Lower leg skin (tissue), 4 donors: Measurements from ENCODE around the gene GPBP1. TPM values are rescaled to one million over a fixed set of nuclear protein-coding genes. Genes with fewer than 3 reads are reported as not detected.
"Not testable (repeated sequence)": the region's sequence is repeated elsewhere in the genome, so short reads cannot be mapped to it uniquely, and the experiment has no call there.

Experiments
- DNase-seq, 2 donors: peaks; one replicate each; pipeline ENCODE4 v3.0.0-alpha.2; 2019; ENCODE audit warnings: low spot score in 2 of 2
- H3K4me3 ChIP-seq: fragments of 200-600 bp; sonication (generic); 2 replicates; pipeline ENCODE4 v1.5.1; 2017; ENCODE audit warnings: mild to moderate bottlenecking, low read depth; ENCODE audit not compliant: poor library complexity, severe bottlenecking
- POLR2A ChIP-seq, 2 donors: fragments of 450-650 bp; IDR thresholded peaks; one replicate each; pipeline ENCODE4 v1.6.1; 2016 to 2017; ENCODE audit warnings: antibody characterized with exemption in 2 of 2, mild to moderate bottlenecking in 1 of 2, moderate library complexity in 1 of 2
- WGBS, 2 donors: methylation state at CpG; one replicate each; pipeline ENCODE4 v1.1.5; 2018; 5-methylcytosine and 5-hydroxymethylcytosine counted together
- intact Hi-C: fragments of 100-400 bp; cut with DNase I; formaldehyde crosslinking; loops from one replicate; pipeline ENCODE4 v1.15.0; 2023; ENCODE audit warnings: low total_unique reads
- total RNA-seq, 4 donors: library from RNA; depleted of rRNA; stranded (reverse); fragments of >200 nt; gene quantifications; one replicate each; pipeline ENCODE4 v1.1.0, GENCODE V29; 2016
- TF ChIP-seq, protein P1 (sequence below), 3 donors: fragments of 450-650 bp; IDR thresholded peaks; one replicate each; pipeline ENCODE4 v1.5.1; 2016; ENCODE audit warnings: antibody characterized with exemption in 3 of 3, mild to moderate bottlenecking in 3 of 3, moderate library complexity in 2 of 3

The GPBP1 gene
- total RNA-seq, 4 donors from 2014 or later, result 40.1 to 58.6 (median 52.7) TPM

DNA sequence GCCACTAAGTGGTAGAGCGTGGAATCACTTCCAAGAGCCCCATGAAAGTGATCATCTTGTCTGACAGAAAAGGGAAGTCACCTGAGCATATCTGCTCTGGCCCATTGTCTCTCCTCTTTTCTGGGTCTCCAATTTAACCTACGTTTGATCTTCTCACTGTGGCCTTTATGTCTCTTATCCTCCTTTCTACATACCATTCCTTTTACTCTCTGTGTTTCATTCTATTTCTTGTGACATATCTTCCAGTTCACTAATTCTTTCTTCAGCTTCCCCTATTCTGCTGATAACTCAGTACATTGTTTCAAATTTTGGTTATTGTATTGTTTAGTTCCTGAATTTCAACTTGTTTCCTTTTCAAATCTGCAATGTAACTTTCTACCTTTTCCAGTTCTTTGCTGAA, 132.5 kb downstream of the GPBP1 start:
- DNase-seq, result no peak
- H3K4me3 ChIP-seq, result no peak overlapping the region
- no peak for TF ChIP-seq POLR2A (IDR thresholded peaks at IDR 0.05)
- TF ChIP-seq, protein P1, sequence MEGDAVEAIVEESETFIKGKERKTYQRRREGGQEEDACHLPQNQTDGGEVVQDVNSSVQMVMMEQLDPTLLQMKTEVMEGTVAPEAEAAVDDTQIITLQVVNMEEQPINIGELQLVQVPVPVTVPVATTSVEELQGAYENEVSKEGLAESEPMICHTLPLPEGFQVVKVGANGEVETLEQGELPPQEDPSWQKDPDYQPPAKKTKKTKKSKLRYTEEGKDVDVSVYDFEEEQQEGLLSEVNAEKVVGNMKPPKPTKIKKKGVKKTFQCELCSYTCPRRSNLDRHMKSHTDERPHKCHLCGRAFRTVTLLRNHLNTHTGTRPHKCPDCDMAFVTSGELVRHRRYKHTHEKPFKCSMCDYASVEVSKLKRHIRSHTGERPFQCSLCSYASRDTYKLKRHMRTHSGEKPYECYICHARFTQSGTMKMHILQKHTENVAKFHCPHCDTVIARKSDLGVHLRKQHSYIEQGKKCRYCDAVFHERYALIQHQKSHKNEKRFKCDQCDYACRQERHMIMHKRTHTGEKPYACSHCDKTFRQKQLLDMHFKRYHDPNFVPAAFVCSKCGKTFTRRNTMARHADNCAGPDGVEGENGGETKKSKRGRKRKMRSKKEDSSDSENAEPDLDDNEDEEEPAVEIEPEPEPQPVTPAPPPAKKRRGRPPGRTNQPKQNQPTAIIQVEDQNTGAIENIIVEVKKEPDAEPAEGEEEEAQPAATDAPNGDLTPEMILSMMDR (IDR thresholded peaks at IDR 0.05), result no peak
- intact Hi-C loops, result no loop called here
- WGBS, 2 donors, result 94 to 95% methylated on average over 2 of the region's 2 CpGs

DNA sequence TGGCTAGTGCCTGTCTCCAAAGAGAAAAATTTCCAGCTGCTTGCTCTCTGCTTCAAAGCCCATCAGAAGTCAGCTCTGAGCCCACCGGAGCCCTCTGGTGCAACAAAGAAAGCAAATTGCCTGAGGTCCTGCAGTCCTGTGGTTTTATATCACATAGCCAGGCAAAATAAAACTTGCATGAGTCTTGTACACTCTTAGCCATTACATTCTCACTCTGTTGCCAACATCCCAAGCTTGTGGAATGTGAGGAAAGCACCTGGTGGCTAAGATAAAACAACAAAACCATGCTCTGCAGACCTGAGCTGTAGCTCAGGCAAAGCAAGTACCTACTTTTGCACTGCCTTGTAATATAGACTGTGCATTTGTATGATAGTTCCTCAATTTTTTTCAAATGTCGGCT, 133.7 kb downstream of the GPBP1 start:
- no peak for DNase-seq
- 72 to 74% methylated on average over 2 of the region's 2 CpGs for WGBS, 2 donors
- no peak for TF ChIP-seq POLR2A (IDR thresholded peaks at IDR 0.05)
- TF ChIP-seq, protein P1 (IDR thresholded peaks at IDR 0.05), result no peak
- no peak overlapping the region for H3K4me3 ChIP-seq
- intact Hi-C loops, result no loop called here

DNA sequence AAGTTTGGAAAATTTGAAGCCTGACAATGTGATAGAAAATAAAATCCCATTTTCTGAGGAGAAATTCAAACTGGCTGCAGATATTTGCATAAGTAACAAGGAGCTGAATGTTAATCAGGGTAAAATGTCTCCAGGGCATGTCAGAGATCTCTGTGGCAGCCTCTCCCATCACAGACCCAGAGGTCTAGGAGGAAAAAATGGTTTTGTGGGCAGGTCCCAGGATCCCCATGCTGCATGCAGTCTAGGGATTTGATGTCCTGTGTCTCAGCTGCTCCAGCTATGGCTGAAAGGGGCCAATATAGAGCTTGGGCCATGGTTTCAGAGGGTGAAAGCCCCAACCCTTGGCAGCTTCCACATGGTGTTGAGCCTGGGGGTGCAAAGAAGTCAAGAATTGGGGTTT, 135.2 kb downstream of the GPBP1 start:
- DNase-seq, intact Hi-C loops, H3K4me3 ChIP-seq: not testable (repeated sequence)

DNA sequence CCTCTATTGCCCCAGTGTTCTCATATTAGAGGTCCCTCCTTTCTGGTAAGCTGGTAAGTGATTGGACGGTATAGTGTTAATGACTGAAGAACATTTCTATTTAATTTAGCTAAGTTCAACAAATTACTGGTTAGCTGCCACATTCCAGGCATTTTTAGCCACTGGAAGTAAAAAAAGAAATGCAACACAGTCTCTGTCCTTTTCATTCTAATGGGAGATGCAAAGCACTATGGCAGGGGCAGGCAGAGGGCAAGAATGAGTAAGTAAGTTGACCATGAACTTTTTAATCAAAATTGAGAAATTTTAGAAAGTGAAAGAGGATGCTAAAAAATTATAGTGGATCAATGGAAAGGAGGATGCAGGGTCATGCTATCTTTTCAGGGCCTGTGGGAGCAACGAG, 137.4 kb downstream of the GPBP1 start:
- WGBS, 2 donors, result 95 to 97% methylated on average over 2 of the region's 2 CpGs
- no peak for TF ChIP-seq POLR2A (IDR thresholded peaks at IDR 0.05)
- TF ChIP-seq, protein P1 (IDR thresholded peaks at IDR 0.05), result no peak
- DNase-seq, result no peak
- H3K4me3 ChIP-seq, result no peak overlapping the region
- intact Hi-C loops, result no loop called here

DNA sequence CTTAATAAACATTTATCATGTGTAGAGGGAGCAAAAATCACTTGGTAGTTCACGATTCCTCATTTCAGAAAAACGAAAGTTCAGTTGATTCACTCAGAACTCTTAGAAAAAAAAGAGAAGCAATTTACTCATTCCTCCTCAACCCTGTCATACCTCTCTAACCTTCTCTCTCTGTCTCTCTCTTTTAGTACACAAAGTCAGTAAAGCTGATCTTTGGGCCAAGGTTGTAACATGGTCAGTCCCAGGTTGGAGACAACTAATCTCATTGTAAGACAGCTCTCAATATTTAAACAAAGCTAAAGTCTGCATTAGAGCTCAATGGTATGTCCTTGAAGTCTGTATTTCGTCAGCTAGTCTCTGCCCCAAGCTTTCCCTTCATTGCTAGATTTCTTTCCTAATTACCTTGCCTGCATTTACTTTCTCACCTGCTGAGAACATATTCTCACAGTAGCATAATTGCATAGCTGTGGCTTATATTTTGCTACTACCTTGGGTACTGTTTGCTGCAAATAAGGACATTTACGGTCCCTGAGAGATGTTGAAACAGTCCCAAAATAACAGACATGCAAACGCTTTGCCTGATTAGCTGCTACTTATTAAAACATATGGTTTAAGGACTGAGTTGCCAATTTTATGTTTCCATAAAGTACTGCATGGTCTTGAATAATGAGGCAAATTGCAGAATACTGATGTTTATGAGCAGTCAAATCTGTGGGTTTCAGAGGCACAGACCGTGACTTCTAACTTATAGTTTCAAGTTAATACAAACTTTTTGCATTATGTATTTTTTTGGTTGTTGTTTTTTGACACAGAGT, 138.3 kb downstream of the GPBP1 start:
- TF ChIP-seq, protein P1 (IDR thresholded peaks at IDR 0.05), result no peak
- TF ChIP-seq POLR2A (IDR thresholded peaks at IDR 0.05), result no peak
- WGBS, 2 donors, result 84 to 87% methylated on average over 6 of the region's 6 CpGs
- H3K4me3 ChIP-seq, result no peak overlapping the region
- intact Hi-C loops, result no loop called here
- DNase-seq, result no peak

DNA sequence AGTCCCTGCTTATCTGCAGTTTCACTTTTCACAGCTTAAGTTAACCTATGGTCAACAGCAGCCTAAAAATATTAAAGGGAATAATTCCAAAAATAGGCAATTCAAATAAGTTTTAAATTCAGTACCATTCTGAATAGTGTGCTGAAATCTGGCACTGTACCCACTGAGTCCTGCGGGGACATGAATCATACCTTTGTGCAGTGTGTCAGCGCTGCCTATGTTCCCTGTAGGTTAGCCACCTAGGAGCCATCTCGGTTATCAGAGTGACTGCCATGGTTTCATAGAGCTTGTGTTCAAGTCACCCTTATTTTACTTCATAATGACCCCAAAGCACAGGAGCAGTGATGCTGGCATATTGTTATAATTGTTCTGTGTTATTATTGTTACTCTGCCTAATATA, 139.9 kb downstream of the GPBP1 start:
- DNase-seq, result no peak
- no peak overlapping the region for H3K4me3 ChIP-seq
- no peak for TF ChIP-seq POLR2A (IDR thresholded peaks at IDR 0.05)
- TF ChIP-seq, protein P1 (IDR thresholded peaks at IDR 0.05), result no peak
- 55 to 64% methylated on average over 3 of the region's 3 CpGs for WGBS, 2 donors
- intact Hi-C loops, result no loop called here

Other genes with a start within 250 kb of the GPBP1 start
- 10 to 100 TPM; 15.7 to 32.5 (median 25.2) TPM for gene MIER3, start 221.9 kb upstream of the GPBP1 start, total RNA-seq